GM18868 (cell line): Measurements from ENCODE around the gene HSPA1A.
"Not testable (repeated sequence)": the region's sequence is repeated elsewhere in the genome, so short reads cannot be mapped to it uniquely, and the experiment has no call there.

Source experiments
- ATAC-seq: cut with Tn5 transposase; IDR thresholded peaks from one replicate; pipeline ENCODE4 v1.9.1; 2021; ENCODE audit warnings: mild to moderate bottlenecking, moderate library complexity; ENCODE audit not compliant: unreplicated experiment

The HSPA1A gene

GRCh38 chr6:31862344-31863235 is 47.2 kb downstream of the HSPA1A start, which contains the start of gene NEU1:
TSS of gene NEU1 (minus strand) at chr6:31862821. CDS start at chr6:31862776, 45 bp downstream.
- ATAC-seq, result peak; percentile 89

- ATAC-seq, result not testable (repeated sequence)
Measured at GRCh38 chr6:31864123-31864562, 48.8 kb downstream of the HSPA1A start.

- ATAC-seq, result no peak
Measured at GRCh38 chr6:31864818-31865204, 49.5 kb downstream of the HSPA1A start.

- ATAC-seq, result no peak
Measured at GRCh38 chr6:31865205-31866118, 50.1 kb downstream of the HSPA1A start.
